Neural cell (in vitro differentiated cells): ENCODE measurements around the gene UGT1A3.

Experiments used
- EP300 ChIP-seq: fragments of 450-650 bp; conservative IDR thresholded peaks from 2 replicates; pipeline ENCODE4 v1.6.1; 2014; ENCODE audit warnings: antibody characterized with exemption, mild to moderate bottlenecking, moderate library complexity; ENCODE audit not compliant: poor library complexity, severe bottlenecking
- POLR2AphosphoS5 ChIP-seq: IDR thresholded peaks from 2 replicates; pipeline ENCODE4 v1.6.1; 2012
- TF ChIP-seq, protein P1 (sequence below): fragments of 450-650 bp; IDR thresholded peaks from 2 replicates; pipeline ENCODE4 v1.5.1; 2014; ENCODE audit warnings: antibody characterized with exemption, mild to moderate bottlenecking, moderate library complexity; ENCODE audit not compliant: poor library complexity, severe bottlenecking

DNA sequence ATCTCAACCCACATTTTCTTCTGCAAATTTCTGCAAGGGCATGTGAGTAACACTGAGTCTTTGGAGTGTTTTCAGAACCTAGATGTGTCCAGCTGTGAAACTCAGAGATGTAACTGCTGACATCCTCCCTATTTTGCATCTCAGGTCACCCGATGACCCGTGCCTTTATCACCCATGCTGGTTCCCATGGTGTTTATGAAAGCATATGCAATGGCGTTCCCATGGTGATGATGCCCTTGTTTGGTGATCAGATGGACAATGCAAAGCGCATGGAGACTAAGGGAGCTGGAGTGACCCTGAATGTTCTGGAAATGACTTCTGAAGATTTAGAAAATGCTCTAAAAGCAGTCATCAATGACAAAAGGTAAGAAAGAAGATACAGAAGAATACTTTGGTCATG is 39.2 kb downstream of the UGT1A3 start:
- TF ChIP-seq, protein P1, sequence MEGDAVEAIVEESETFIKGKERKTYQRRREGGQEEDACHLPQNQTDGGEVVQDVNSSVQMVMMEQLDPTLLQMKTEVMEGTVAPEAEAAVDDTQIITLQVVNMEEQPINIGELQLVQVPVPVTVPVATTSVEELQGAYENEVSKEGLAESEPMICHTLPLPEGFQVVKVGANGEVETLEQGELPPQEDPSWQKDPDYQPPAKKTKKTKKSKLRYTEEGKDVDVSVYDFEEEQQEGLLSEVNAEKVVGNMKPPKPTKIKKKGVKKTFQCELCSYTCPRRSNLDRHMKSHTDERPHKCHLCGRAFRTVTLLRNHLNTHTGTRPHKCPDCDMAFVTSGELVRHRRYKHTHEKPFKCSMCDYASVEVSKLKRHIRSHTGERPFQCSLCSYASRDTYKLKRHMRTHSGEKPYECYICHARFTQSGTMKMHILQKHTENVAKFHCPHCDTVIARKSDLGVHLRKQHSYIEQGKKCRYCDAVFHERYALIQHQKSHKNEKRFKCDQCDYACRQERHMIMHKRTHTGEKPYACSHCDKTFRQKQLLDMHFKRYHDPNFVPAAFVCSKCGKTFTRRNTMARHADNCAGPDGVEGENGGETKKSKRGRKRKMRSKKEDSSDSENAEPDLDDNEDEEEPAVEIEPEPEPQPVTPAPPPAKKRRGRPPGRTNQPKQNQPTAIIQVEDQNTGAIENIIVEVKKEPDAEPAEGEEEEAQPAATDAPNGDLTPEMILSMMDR = no peak
- no peak for TF ChIP-seq POLR2AphosphoS5
- no peak for TF ChIP-seq EP300
